OCI-M2 (cell line): Measurements from ENCODE around the gene HSD11B2.
"Not testable (repeated sequence)": the region's sequence is repeated elsewhere in the genome, so short reads cannot be mapped to it uniquely, and the experiment has no call there.

Source experiments
- DNase-seq: peaks from one replicate; lab custom pipeline; 2025; ENCODE audit not compliant: unreplicated experiment; lab: John Stamatoyannopoulos, UW

Gene HSD11B2

DNA sequence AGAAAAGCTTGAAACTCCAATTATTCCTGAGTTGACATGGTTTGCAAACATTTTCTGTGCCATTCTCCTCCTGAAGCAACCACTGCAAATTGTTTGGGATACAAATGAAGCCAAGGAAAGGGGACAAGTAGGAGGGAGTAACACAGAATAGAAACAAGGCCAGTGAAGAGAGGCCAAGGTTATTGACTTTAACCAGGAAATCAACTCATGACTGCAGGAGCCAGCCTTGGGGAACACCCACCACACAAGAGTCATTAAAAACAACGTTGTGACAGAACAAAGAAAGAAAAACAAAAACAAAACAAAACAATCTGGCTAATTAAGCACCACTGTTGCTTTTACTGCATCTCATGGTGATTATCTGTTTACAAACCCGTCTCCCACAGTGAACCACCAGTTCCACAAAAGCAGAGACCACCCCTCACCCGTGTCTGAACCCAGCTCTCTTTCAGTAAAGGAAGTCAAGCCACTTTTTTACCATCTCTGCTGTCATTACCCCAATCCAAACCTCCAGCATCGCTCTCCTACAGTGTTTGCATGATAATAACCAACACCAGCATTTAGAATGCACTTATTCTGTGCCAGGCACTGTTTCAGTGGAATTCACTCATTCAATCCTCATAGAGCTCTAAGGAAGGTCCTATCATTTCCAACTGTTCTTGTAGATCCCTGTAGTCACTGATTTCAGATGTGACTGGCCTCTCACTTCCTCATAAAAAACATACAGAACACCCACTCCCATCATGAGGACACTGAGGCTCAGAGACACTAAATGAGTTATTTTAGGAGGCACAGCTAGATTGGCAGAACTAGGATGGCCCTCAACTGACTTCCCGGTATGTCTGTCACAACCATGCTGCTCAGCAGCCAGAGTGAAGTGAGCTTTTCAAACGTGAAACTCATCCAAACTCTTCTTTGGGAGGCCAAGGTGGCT lies 16.7 kb upstream of the HSD11B2 start:
- no peak for DNase-seq

DNA sequence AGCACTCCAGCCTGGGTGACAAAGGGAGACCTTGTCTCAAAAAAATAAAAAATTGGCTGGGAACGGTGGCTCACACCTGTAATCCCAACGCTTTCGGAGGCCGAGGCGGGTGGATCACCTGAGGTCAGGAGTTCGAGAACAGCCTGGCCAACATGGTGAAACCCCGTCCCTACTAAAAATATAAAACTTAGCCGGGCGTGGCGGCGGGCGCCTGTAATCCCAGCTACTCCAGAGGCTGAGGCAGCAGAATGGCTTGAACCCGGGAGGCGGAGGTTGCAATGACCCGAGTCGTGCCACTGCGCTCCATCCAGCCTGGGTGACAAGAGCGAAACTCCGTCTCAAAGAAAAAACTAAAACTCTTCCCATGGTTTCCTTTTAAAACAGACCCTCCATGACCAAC lies 15.5 kb upstream of the HSD11B2 start:
- not testable (repeated sequence) for DNase-seq

DNA sequence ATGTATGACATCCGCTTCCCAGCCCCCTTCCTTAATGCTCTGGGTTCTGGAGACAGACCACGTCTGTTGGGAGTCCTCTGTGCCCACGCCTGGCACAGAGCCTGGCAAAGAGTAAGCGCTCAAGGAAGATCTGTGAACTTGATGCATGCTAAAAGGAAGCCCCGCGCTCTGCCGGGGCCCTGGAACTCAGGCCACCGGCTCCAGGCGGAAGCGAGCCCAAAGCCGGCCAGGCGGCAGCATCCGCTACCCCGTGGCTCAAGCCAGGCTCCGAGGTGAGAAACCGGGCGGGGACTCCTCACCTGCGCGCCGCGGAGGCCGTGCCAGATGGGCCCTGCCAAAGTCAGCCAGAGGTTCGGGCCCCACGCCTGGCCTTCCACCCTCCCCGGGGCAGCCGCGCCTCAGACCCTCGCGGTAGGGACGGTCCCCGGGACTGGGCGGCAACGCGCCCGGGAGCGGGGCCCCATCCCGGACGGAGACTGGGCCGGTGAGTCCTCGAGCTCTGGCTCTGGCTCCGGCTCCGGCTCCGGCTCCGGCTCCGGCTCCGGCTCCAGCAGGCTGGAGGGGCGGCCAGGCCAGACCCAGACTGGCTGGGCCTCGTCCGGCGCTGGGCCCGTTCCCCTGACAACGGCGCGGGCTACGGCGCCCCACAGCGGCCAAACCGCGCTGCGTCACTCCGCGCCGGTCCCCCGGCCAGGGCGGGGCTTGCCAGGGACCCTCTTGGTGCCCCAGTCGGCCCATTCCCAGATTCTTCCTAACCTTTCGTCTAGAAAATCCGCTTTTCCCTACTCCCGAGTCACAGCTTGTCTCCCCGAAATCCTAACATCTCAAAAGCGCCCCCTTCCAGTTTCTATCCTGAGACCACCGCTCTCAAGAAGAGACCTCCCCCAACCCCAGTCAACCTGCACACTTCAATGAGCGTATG lies 14.8 kb upstream of the HSD11B2 start, which contains the start of gene ZDHHC1:
TSS of gene ZDHHC1 (minus strand) at position 606 of the 922 bp plus-strand sequence. CDS start 8,702 bp downstream, outside the sequence.
- no peak for DNase-seq

DNA sequence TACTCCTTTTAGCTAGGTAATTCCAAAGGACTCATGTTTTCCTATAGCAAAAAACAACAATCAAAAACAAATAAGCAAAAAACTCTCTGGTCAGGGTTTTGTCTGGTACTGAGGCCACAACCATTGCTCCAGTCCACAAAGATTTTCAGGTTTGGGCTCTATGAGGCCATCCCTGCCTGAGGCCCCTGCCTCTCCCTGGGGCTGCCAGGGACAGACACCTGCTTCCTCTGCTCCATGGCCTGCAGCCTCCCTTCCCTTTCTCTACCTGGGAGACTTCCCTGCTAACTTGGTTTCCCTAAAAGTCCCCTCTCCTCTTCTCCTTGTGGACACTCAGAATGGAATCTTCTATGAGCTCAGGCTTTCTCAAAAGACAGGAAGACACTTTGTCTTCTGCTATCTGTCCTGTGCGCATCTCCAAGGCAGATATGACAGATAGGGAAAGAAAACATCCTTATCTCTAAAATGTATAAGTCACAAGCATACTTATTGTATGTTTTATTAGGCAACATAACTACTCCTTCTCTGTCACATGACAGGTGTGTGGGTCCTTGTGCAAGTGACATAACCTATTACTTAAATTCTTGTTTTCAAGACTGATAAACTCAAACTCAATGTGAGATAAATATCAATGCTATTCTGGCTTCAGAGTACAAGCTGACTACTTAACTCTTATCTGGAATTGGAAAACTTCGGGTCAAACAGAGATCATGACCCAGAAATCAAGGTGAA lies 13.4 kb upstream of the HSD11B2 start:
- DNase-seq = no peak

DNA sequence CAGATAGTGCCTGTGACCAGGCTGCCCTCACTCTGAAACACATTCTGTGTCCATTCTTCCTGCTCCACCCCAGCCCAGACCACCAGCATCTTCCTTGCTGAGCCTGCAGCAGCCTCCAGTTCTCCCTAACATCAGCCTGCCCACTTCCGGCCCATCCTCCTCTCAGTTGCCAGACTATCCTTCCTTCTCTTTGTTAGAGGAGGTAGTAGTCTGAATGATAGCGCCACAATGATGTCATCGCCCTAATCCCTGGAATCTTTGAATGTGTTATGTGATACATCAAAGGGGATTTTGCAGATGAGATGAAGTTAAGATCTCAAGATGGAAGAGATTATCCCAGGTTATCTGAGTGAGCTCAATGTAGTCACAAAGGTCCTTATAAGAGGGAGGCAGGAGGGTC lies 11.4 kb upstream of the HSD11B2 start:
- no peak for DNase-seq

DNA sequence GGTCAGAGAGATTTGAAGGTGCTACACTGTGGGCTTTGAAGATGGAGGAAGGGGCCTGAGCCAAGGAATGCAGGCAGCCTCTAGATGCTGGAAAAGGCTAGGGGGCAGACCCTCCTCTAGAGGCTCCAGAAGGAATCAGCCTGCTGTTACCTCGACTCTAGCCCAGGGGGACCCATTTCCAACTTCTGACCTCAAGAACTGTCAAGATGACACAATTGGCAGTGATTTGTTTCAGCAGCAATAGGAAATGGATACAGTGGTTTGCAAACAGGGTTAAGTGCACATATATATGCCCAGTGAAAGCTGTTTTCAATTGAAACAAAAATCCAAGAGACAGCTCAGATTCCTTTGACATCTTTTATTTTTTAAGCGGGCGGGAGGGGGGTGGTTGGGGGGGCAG lies 11.0 kb upstream of the HSD11B2 start:
- DNase-seq = no peak

DNA sequence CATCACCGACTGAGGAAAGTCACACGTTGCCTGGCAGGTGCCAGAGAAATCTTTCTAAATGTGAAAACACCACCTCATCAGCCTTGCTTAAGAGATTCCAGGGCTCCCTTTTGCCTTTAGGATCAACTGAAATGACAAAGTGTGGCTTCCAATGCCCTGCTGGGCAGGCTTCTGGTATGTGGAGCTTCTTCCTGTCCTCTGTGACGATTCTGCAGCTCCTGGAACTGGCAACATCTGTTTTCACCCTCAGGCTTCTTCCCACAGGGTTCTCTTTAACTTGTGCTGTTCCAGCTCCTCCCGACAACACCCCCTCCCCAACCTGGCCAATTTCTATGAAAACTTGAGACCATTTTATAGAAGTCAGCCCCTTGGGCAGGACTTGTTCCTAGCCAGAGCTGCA lies 9.9 kb upstream of the HSD11B2 start:
- no peak for DNase-seq

DNA sequence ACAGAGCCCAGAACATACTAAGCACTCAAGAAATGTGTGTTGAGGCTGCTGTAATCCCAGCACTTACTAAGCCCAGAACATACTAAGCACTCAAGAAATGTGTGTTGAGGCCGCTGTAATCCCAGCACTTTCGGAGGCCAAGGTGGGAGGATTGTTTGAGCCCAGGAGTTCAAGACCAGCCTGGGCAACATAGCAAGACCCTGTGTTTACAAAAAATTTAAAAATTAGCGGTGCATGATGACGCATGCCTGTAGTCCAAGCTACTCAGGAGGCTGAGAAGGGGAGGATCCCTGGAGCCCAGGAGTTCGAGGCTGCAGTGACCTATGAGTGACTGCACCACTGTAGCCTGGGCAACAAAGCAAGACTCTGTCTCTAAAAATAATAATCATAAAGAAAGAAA lies 7.9 kb upstream of the HSD11B2 start:
- DNase-seq = no peak

DNA sequence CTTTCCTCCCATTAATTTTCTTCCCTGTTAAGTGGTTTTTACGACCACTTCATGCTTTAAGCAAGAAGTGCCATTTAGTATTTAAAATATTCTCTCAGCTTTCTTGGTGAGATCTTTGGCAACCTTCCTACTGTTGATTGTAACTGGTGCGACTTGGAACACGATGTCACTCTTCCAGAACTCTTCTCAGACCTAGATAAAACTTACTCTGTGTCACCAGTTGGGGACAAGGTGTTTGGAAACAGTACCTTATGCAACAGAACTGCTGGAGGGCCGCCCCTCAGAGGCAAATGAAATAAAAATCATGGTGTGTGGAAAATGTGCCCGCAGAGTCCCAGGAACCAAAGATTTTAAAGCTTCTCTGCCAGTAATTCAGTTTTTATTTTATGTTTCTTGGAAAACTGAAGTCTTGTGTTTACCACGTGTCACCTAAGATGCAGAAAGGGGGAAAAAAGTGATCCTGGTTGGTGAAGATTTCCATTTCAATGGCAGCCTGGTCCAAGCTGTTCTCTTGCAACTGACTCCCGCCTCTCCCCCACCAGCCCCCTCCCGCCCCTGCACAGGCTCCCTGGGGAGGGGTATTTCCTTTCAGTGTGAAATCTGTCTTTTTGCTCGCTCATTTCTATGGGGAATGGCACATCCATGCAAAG lies 7.2 kb upstream of the HSD11B2 start:
- no peak for DNase-seq

DNA sequence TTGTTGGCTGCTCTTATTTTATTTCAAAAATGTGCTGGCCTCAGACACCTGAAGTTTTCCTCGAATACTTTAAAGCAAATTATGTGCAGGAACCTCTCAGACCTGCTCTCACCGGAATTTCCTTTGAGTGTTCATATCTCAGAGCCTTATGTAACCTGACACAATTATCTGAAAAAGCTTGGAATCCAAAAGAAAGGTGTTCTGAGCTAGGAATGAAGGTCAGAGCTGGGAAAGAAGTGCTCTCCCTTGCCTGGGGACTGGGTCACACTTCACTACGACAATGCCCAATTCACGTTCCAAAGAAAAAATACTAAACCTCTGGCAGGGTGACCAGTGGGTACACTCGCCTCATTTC lies 6.7 kb upstream of the HSD11B2 start:
- DNase-seq = no peak

DNA sequence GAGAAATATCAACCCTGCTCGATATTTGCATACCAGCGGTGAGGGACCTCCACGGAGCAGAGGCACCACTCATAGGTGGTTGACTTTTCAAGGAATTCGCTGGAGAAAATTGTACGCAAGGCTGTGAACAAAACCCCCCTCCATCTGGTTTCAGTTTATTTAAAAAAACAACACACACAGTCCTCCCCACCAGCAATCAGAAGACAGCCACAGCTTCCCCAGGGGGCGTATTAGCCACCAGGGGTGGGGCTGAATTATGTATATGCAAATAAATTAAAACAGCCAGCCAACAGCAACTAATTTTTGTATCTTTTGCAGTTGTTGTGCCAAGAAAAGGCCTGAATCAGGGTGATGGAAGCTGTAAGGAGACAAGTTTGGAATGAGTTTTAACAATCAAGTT lies 5.9 kb upstream of the HSD11B2 start:
- DNase-seq = no peak

DNA sequence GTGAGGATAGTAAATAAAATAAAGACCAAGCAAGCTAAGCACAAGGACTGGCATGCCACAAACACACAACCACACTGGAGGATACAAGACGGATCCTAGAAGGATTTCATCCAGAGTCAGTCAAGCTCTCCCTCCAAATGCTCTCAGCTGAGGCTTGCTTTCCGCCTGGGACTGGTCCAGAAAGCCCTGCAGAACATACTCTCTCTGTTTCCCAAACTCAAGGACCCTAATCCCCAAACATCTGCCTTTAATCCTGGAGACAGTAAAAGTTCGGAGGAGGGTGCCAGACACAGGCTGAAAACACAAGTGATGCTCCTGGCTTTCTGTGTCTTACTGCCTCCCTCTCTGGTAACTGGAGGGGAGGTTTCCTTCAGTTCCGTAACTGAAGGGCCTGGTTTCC lies 5.3 kb upstream of the HSD11B2 start:
- DNase-seq = no peak

DNA sequence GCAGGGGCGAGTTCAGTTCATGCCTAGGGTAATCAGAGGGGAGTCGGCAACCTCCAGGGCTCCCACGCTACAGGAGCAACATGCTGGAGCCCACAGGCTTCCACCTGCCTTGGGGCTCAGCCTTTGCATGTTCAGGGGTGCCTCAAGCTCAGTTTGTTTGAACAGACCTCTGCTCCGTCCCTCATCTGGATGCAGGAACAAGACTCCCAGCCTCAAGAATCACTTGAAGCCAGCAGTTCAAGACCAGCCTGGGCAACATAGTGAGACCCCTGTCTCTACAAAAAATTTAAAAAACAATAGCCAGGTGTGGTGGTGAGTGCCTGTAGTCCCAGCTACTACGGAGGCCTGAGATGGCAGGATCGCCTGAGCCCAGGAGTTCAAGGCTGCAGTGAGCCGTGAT lies 4.9 kb upstream of the HSD11B2 start:
- no peak for DNase-seq

DNA sequence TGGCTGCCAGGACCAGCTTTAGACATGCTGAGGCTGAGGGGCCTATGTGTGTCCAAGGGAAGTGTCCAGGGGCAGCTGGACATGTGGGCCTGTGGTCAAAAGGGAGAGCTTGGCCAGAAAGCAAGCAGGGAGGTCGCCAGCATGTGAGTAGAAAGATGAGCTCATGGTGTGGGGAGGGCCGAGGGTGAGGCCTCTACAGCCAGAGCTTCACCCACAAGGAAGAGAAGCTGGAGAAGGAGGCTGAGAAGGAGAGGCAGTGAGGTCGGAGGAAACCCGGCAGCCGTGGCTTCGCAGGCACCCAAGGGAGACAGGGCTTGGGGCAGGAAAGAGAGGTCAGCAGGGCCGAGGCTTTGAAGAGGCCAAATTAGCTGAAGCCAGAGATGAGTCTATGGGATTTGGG lies 4.0 kb upstream of the HSD11B2 start:
- DNase-seq = no peak

DNA sequence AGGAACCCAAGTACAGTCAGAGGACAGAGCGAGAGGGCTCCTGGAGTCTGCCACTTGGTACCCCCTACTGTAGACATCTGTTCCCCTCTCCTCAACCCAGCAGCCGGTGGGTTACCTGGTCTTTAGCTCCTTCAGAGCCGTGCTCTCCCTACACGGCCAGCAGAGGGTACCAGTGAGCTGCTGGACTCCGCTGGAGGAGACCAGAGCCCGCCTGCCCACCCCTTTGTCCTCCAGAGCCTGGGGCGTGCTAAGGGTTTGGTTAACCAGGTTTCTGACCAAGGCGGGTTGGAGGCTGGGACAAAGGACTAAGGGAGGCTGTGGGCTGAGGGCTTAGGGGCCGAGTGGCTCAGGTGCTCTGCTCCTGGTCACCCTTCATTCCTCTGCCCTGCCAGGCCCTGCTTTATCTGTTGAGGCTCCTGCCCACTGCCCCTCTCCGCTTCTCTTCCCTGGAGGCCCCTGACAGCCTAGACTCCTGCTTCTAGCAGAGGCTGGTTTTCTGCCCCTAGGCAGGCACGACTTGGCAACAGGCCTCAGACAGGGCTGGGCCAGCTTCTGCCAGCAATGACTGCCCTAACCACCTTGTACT lies 2.7 kb upstream of the HSD11B2 start:
- DNase-seq = no peak

DNA sequence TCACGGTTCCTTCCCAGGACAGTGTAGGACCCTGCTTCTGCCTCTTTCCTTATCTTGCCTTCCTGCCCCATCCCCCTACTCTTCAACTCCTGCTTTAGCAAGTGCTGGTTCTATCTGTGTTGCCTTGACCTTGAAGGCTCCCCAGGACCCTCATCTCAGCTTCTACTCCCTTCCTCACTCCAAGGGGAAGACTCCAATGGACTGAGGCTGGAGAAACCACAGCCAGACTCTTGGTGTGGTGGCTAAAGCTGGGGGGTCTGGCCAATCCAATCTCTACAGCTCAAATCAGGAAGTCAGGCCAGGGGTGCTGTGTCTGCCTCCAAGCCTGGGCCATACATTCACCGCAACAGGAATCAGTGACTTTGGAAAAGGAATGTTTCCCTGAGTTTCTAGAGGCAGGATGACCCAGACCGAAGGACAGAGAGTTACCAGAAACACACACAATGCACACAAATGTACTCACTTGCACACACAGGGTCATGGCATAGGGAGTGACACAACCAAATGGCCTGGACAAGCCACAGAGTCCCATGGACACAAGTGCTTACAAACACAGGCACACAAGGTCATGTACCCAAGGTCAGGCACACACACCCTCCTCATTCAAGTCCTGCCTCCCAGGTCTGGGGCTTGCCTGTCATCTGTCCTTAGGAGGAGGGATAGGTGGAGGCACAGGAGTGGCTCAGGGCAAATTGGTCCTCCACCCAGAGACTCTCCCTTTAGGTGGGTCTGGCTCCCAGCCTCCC lies 1.7 kb upstream of the HSD11B2 start:
- no peak for DNase-seq

DNA sequence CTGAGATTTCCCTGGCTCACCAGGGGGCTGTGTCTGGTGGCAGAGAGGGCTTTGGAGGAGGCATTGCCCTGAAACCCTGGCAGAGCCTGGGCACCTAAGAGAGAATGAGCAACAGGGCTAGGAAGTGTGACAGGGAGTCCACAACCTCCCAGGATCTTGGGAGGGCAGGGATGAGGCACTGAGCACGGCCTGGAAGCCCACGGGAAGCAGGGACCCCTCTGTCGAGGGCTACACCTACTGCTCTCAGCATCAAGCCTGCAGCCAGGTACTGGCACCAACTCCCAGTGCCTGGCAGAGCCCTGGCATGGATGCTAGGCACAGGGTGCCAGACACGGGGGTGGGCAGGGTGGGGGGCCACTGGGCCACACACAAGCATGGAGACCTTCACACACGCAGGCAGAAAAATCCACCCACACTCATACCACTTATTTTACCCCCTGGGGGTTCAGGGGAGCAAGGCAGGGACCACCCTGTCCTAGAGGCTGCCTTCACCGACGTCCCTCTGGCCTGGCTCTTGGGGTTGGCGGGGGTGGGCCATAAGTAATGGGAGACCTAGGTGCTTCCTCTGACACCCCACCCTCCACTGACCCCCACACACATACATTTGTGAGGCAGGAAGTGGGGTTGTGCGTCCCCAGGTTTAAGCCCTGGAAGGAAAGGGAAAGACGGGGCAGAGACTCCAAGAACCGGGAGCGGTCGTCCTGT lies 970 bp upstream of the HSD11B2 start:
- DNase-seq = no peak

DNA sequence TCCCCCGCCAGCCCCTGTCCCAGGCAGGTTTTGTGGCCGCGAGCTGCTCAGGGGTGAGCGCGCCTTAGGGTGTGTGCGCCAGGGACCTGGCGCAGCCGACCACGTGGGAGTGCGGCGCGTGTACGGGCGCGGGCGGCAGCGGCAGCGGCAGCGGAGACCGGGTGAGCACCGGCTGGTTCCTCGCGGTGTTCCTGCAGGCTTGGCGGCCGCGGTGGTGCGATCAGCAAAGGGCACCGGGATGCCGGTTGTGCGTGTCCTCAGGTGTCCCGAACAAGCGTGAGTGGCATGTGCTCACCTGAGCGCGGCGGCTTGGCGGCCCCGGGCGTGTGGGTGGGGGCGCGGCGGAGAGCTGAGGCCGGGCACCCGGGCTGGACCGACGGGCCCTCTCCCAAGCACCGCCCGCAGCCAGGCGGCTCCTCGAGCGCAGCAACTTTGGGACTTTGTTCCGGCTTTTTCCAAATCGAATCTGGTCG lies 381 bp upstream of the HSD11B2 start:
- DNase-seq = no peak
